GM12878 (cell line): ENCODE data around the gene RESP18. TPM values are rescaled to one million over a fixed set of nuclear protein-coding genes. Genes with fewer than 3 reads are reported as not detected.

Experiments used
- ATAC-seq: fragments of 200-7000 bp; cut with Tn5 transposase; 3 replicates; pipeline ENCODE4 v1.9.1; 2020; ENCODE audit warnings: mild to moderate bottlenecking, moderate library complexity
- BruUV-seq: library from RNA; stranded (reverse); fragments of 400-500 nt; replicated peaks from 2 replicates; lab custom pipeline; 2021; lab: Mats Ljungman, UMichigan
- CTCF ChIA-PET: fragments of 300-600 bp; sonication (Branson Sonifier 250); formaldehyde crosslinking; extraction: SDS; loops from one replicate; lab custom pipeline; 2021; ENCODE audit warnings: inconsistent platforms; lab: Yijun Ruan, JAX
- POLR2A ChIA-PET: fragments of 350-600 bp; formaldehyde crosslinking; extraction: SDS; loops from one replicate; lab custom pipeline; 2021; ENCODE audit warnings: inconsistent platforms; lab: Charles Lee
- RAD21 ChIA-PET: fragments of 300-600 bp; sonication (Branson Sonifier 250); formaldehyde crosslinking; loops from one replicate; lab custom pipeline; 2023; ENCODE audit warnings: antibody characterized with exemption; ENCODE audit not compliant: unreplicated experiment; lab: Charles Lee
- SMC1A ChIA-PET: fragments of 300-600 bp; sonication (Branson Sonifier 250); formaldehyde crosslinking; loops from one replicate; lab custom pipeline; 2023; ENCODE audit not compliant: unreplicated experiment, uncharacterized antibody; lab: Charles Lee
- DNase-seq: peaks from one replicate; pipeline ENCODE4 v3.0.0-alpha.2; 2011; ENCODE audit warnings: low read depth, low spot score
- FAIRE-seq: peaks from 3 replicates; lab custom pipeline; 2011; peaks lifted over from hg19 to GRCh38; lab: Jason Lieb, UNC
- H2AFZ ChIP-seq: 2 replicates; pipeline ENCODE4 v1.6.0; 2011; ENCODE audit warnings: low read depth, low read length, control low read depth; ENCODE audit not compliant: control insufficient read depth
- H3K27ac ChIP-seq: 2 replicates; pipeline ENCODE4 v1.5.1; 2011; ENCODE audit warnings: control low read depth; ENCODE audit not compliant: control insufficient read depth, insufficient read depth
- H3K27me3 ChIP-seq, 2 experiments: replicated peaks in 1 of 2; 2 replicates each; pipeline versions ENCODE4 v1.6.0 to v1.6.1; 2011; ENCODE audit warnings: low read length in 1 of 2; ENCODE audit not compliant: control insufficient read depth in 2 of 2, insufficient read depth in 2 of 2
- H3K36me3 ChIP-seq, 2 experiments: 2 replicates each; pipeline ENCODE4 v1.5.1; 2011; ENCODE audit warnings: low read length in 1 of 2; ENCODE audit not compliant: control insufficient read depth in 2 of 2, insufficient read depth in 2 of 2
- H3K4me1 ChIP-seq: 2 replicates; pipeline ENCODE4 v1.6.1; 2011; ENCODE audit warnings: mild to moderate bottlenecking, low read length, moderate library complexity, mixed read lengths; ENCODE audit not compliant: control insufficient read depth, insufficient read depth
- H3K4me2 ChIP-seq: 2 replicates; pipeline ENCODE4 v1.6.0; 2011; ENCODE audit warnings: control low read depth; ENCODE audit not compliant: control insufficient read depth, insufficient read depth
- H3K4me3 ChIP-seq: fragments of 200-600 bp; sonication (generic); 2 replicates; pipeline ENCODE4 v1.5.1; 2016
- H3K79me2 ChIP-seq: 2 replicates; pipeline ENCODE4 v1.6.0; 2011; ENCODE audit warnings: low read length; ENCODE audit not compliant: control insufficient read depth, insufficient read depth
- H3K9ac ChIP-seq: 2 replicates; pipeline ENCODE4 v1.8.0; 2011; ENCODE audit warnings: low read length, control low read depth, mixed read lengths; ENCODE audit not compliant: control insufficient read depth, insufficient read depth
- H3K9me3 ChIP-seq: replicated peaks from 3 replicates; pipeline ENCODE4 v1.5.1; 2011; ENCODE audit warnings: mild to moderate bottlenecking, low read length; ENCODE audit not compliant: control insufficient read depth, insufficient read depth
- H4K20me1 ChIP-seq: 2 replicates; pipeline ENCODE4 v1.6.0; 2011; ENCODE audit not compliant: control insufficient read depth, insufficient read depth
- BACH1 ChIP-seq: fragments of 450-650 bp; IDR thresholded peaks from 2 replicates; pipeline ENCODE4 v1.6.1; 2017; ENCODE audit warnings: mild to moderate bottlenecking, borderline replicate concordance
- BHLHE40 ChIP-seq, 2 experiments: fragments of 450-650 bp in 1 of 2; IDR thresholded peaks; 2 replicates each; pipeline ENCODE4 v1.6.1; 2011 to 2017; ENCODE audit warnings: low read depth in 2 of 2, borderline replicate concordance in 1 of 2, improper control_type of control experiment in 1 of 2, low read length in 1 of 2, mild to moderate bottlenecking in 1 of 2
- EED ChIP-seq: sonication (generic); IDR thresholded peaks from 2 replicates; pipeline ENCODE4 v1.6.1; 2016; ENCODE audit warnings: antibody characterized with exemption, low read depth
- EGR1 ChIP-seq, 2 experiments: IDR thresholded peaks; 1 replicate in 1 of 2; 2 replicates in 1 of 2; pipeline ENCODE4 v1.6.1; 2011 to 2012; ENCODE audit warnings: low read depth in 2 of 2, low read length in 2 of 2, borderline replicate concordance in 1 of 2, mild to moderate bottlenecking in 1 of 2, moderate library complexity in 1 of 2
- MTA3 ChIP-seq: IDR thresholded peaks from 2 replicates; pipeline ENCODE4 v1.6.1; 2012; ENCODE audit warnings: low read length, inconsistent platforms, borderline replicate concordance
- RB1 ChIP-seq: fragments of 450-650 bp; formaldehyde crosslinking; IDR thresholded peaks from 2 replicates; pipeline ENCODE4 v1.6.1; 2017; ENCODE audit warnings: mild to moderate bottlenecking, borderline replicate concordance
- SMAD5 ChIP-seq: IDR thresholded peaks from 2 replicates; pipeline ENCODE4 v1.6.1; 2016; ENCODE audit warnings: antibody characterized with exemption, low read depth
- SMC3 ChIP-seq: IDR thresholded peaks from 2 replicates; pipeline ENCODE4 v1.6.1; 2011; ENCODE audit warnings: low read length, improper control_type of control experiment, borderline replicate concordance
- SUZ12 ChIP-seq: fragments of 200-600 bp; sonication (generic); IDR thresholded peaks from one replicate; pipeline ENCODE4 v1.6.1; 2018; ENCODE audit warnings: antibody characterized with exemption, mild to moderate bottlenecking; ENCODE audit not compliant: unreplicated experiment
- TCF12 ChIP-seq: IDR thresholded peaks from 2 replicates; pipeline ENCODE4 v1.6.1; 2011; ENCODE audit warnings: low read depth, mild to moderate bottlenecking, low read length
- ZSCAN29 ChIP-seq: fragments of 450-650 bp; IDR thresholded peaks from 2 replicates; pipeline ENCODE4 v1.6.1; 2017; ENCODE audit warnings: mild to moderate bottlenecking, moderate library complexity
- WGBS: methylation state at CpG from one replicate; pipeline ENCODE4 v1.1.6; 2016; ENCODE audit warnings: low lambda C conversion rate; ENCODE audit not compliant: insufficient replicate concordance, insufficient coverage; ENCODE audit errors: missing lambda C conversion rate; 5-methylcytosine and 5-hydroxymethylcytosine counted together
- in situ Hi-C: fragments of 300-500 bp; cut with MboI; formaldehyde crosslinking; loops from 9 replicates; pipeline ENCODE4 v1.14.3; 2018; ENCODE audit warnings: mixed read lengths
- intact Hi-C: fragments of 100-400 bp; cut with micrococcal nuclease; formaldehyde crosslinking; loops from one replicate; pipeline ENCODE4 v1.14.2; 2022; ENCODE audit not compliant: unreplicated experiment
- polyA plus RNA-seq, 11 experiments: library from polyadenylated mRNA; depleted of rRNA in 4 of 11; unstranded in 6 of 11; stranded (reverse) in 5 of 11; fragments of >200 nt; fragmentation: Nextera tagmentation in 4 of 11; fragmentation: Illumina TruSeq in 1 of 11; extraction: Ambion mirVana in 4 of 11; extraction: Trizol in 1 of 11; gene quantifications; 1 replicate in 1 of 11; 2 replicates in 10 of 11; pipeline versions ENCODE4 v1.2.1 to v1.2.3, GENCODE V29; 2011 to 2016; ENCODE audit warnings: inconsistent platforms in 2 of 11, missing spikeins in 2 of 11, low read depth in 1 of 11
- total RNA-seq, 4 experiments: library from RNA; depleted of rRNA in 3 of 4; stranded (reverse); fragments of >200 nt in 3 of 4; fragmentation: Illumina TruSeq in 1 of 4; extraction: Trizol in 1 of 4; gene quantifications; 2 replicates each; pipeline versions ENCODE4 v1.2.1 to v1.2.3, GENCODE V29; 2013 to 2021
- TF ChIP-seq, protein P1 (sequence below): fragments of 450-650 bp; IDR thresholded peaks from 2 replicates; pipeline ENCODE4 v1.6.1; 2017; ENCODE audit warnings: antibody characterized with exemption, mild to moderate bottlenecking, moderate library complexity
- TF ChIP-seq, protein P2 (sequence below): fragments of 450-650 bp; IDR thresholded peaks from 2 replicates; pipeline ENCODE4 v1.6.1; 2017; ENCODE audit warnings: mild to moderate bottlenecking, moderate library complexity
- TF ChIP-seq, protein P3 (sequence below): fragments of 450-650 bp; IDR thresholded peaks from 2 replicates; pipeline ENCODE4 v1.6.1; 2016; ENCODE audit warnings: mild to moderate bottlenecking
- TF ChIP-seq, protein P4 (sequence below): fragments of 450-650 bp; IDR thresholded peaks from 2 replicates; pipeline ENCODE4 v1.6.1; 2017; ENCODE audit warnings: borderline replicate concordance

RESP18 gene
- total and polyA plus RNA-seq, 10 of the 15 experiments (the other 5 are each of a cell fraction or from before 2014, with no cell fraction given): not detected

DNA sequence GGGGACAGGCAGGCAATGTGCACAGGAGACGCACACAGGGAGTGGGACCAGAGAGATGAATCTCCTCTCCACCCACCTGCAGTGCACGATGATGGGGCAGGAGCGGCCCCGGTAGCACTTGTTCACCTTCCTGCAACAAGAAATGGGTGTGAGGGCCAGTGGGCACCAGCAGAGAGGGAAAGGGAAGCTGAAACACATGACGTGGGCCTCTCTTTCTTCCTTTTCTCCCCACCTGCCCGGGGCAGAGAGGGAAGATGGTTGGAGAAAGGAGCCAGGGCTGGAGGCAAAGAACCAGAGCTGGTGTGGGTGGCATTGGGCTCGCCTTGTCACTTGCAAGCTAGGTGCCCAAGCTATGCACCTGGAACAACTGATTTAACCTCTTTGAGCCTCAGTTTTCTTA, 41.1 kb downstream of the RESP18 start:
- Histone ChIP-seq H3K9ac (no peak overlapping the region), H3K79me2 (no peaks in the 10 kb centered on the region), H3K4me1 (peaks cover 8% of the 10 kb centered on the region), H3K4me3 (no peak overlapping the region), H3K27me3 (peaks cover 0 to 3% of the 10 kb centered on the region in 2 experiments; a peak in 2 of 4 replicates), H4K20me1 (no peaks in the 10 kb centered on the region), H3K36me3 (no peaks in the 10 kb centered on the region), H3K4me2 (no peak overlapping the region), H3K9me3 (no peaks in the 10 kb centered on the region), H3K27ac (no peak overlapping the region), H2AFZ (no peak overlapping the region)
- ChIA-PET SMC1A (interaction anchor here (0.9 to 6.0 kb wide), 2 partner anchors 11 to 141 kb away, joined by 3 to 96 read pairs; partner anchors contain the start of gene DNAJB2), RAD21 (interaction anchor here (6.5 kb wide), 1 partner anchor 12 kb away, joined by 78 read pairs; the partner anchor contains the start of gene DNAJB2), POLR2A (interaction anchor here (0.5 to 1.3 kb wide), 4 partner anchors 33 to 100 kb away, joined by 3 to 4 read pairs (median 4); partner anchors contain the start of gene TUBA4B), CTCF (interaction anchor here (0.7 to 6.7 kb wide), 3 partner anchors 13 to 120 kb away, joined by 3 to 257 read pairs (median 5); partner anchors contain the start of gene DNAJB2)
- BruUV-seq: no TSS peak
- FAIRE-seq (no peak), DNase-seq (no peak), ATAC-seq (no peak)
- in situ Hi-C loops: no loop called here
- 16% methylated on average over 7 of the region's 7 CpGs for WGBS
- intact Hi-C loops: no loop called here
- no peak for TF ChIP-seq ZSCAN29
- no peak for TF ChIP-seq SUZ12
- TF ChIP-seq MTA3: no peak
- TF ChIP-seq TCF12: no peak
- TF ChIP-seq EGR1 (IDR thresholded peaks at IDR 0.05; ENCODE audit: borderline replicate concordance in 1 of 2, low read depth in 2 of 2, low read length in 2 of 2): no peak
- no peak for TF ChIP-seq BACH1
- TF ChIP-seq SMC3: no peak
- TF ChIP-seq RB1: no peak
- no peak for TF ChIP-seq BHLHE40 (IDR thresholded peaks at IDR 0.05; ENCODE audit: borderline replicate concordance in 1 of 2, low read depth in 2 of 2, low read length in 1 of 2)
- TF ChIP-seq, protein P1, sequence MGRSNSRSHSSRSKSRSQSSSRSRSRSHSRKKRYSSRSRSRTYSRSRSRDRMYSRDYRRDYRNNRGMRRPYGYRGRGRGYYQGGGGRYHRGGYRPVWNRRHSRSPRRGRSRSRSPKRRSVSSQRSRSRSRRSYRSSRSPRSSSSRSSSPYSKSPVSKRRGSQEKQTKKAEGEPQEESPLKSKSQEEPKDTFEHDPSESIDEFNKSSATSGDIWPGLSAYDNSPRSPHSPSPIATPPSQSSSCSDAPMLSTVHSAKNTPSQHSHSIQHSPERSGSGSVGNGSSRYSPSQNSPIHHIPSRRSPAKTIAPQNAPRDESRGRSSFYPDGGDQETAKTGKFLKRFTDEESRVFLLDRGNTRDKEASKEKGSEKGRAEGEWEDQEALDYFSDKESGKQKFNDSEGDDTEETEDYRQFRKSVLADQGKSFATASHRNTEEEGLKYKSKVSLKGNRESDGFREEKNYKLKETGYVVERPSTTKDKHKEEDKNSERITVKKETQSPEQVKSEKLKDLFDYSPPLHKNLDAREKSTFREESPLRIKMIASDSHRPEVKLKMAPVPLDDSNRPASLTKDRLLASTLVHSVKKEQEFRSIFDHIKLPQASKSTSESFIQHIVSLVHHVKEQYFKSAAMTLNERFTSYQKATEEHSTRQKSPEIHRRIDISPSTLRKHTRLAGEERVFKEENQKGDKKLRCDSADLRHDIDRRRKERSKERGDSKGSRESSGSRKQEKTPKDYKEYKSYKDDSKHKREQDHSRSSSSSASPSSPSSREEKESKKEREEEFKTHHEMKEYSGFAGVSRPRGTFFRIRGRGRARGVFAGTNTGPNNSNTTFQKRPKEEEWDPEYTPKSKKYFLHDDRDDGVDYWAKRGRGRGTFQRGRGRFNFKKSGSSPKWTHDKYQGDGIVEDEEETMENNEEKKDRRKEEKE: no peak
- TF ChIP-seq, protein P2, sequence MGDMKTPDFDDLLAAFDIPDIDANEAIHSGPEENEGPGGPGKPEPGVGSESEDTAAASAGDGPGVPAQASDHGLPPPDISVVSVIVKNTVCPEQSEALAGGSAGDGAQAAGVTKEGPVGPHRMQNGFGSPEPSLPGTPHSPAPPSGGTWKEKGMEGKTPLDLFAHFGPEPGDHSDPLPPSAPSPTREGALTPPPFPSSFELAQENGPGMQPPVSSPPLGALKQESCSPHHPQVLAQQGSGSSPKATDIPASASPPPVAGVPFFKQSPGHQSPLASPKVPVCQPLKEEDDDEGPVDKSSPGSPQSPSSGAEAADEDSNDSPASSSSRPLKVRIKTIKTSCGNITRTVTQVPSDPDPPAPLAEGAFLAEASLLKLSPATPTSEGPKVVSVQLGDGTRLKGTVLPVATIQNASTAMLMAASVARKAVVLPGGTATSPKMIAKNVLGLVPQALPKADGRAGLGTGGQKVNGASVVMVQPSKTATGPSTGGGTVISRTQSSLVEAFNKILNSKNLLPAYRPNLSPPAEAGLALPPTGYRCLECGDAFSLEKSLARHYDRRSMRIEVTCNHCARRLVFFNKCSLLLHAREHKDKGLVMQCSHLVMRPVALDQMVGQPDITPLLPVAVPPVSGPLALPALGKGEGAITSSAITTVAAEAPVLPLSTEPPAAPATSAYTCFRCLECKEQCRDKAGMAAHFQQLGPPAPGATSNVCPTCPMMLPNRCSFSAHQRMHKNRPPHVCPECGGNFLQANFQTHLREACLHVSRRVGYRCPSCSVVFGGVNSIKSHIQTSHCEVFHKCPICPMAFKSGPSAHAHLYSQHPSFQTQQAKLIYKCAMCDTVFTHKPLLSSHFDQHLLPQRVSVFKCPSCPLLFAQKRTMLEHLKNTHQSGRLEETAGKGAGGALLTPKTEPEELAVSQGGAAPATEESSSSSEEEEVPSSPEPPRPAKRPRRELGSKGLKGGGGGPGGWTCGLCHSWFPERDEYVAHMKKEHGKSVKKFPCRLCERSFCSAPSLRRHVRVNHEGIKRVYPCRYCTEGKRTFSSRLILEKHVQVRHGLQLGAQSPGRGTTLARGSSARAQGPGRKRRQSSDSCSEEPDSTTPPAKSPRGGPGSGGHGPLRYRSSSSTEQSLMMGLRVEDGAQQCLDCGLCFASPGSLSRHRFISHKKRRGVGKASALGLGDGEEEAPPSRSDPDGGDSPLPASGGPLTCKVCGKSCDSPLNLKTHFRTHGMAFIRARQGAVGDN: no peak
- no peak for TF ChIP-seq EED
- TF ChIP-seq, protein P3, sequence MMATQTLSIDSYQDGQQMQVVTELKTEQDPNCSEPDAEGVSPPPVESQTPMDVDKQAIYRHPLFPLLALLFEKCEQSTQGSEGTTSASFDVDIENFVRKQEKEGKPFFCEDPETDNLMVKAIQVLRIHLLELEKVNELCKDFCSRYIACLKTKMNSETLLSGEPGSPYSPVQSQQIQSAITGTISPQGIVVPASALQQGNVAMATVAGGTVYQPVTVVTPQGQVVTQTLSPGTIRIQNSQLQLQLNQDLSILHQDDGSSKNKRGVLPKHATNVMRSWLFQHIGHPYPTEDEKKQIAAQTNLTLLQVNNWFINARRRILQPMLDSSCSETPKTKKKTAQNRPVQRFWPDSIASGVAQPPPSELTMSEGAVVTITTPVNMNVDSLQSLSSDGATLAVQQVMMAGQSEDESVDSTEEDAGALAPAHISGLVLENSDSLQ: no peak
- no peak for TF ChIP-seq SMAD5
- TF ChIP-seq, protein P4, sequence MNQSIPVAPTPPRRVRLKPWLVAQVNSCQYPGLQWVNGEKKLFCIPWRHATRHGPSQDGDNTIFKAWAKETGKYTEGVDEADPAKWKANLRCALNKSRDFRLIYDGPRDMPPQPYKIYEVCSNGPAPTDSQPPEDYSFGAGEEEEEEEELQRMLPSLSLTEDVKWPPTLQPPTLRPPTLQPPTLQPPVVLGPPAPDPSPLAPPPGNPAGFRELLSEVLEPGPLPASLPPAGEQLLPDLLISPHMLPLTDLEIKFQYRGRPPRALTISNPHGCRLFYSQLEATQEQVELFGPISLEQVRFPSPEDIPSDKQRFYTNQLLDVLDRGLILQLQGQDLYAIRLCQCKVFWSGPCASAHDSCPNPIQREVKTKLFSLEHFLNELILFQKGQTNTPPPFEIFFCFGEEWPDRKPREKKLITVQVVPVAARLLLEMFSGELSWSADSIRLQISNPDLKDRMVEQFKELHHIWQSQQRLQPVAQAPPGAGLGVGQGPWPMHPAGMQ: no peak
